Superior temporal gyrus (tissue), 1 donor: Measurements from ENCODE around the gene ZEB1.
"Not testable (repeated sequence)": the region's sequence is repeated elsewhere in the genome, so short reads cannot be mapped to it uniquely, and the experiment has no call there.

ENCODE experiments used
- DNase-seq: peaks from one replicate; pipeline ENCODE4 v3.0.0-alpha.2; 2016; ENCODE audit errors: extremely low spot score

The ZEB1 gene

GRCh38 chr10:31366703-31367102 is 47.7 kb downstream of the ZEB1 start:
- DNase-seq = no peak

GRCh38 chr10:31368724-31369123 is 49.7 kb downstream of the ZEB1 start:
- DNase-seq = no peak

GRCh38 chr10:31372439-31372838 is 53.4 kb downstream of the ZEB1 start:
- DNase-seq = no peak

GRCh38 chr10:31374146-31374696 is 55.2 kb downstream of the ZEB1 start:
- no peak for DNase-seq

GRCh38 chr10:31381171-31381570 is 62.2 kb downstream of the ZEB1 start:
- DNase-seq = no peak

- no peak for DNase-seq
Measured at GRCh38 chr10:31381766-31382316, 62.8 kb downstream of the ZEB1 start.

GRCh38 chr10:31383810-31384588 is 65.0 kb downstream of the ZEB1 start:
- no peak for DNase-seq

- no peak for DNase-seq
Measured at GRCh38 chr10:31384589-31384949, 65.6 kb downstream of the ZEB1 start.

GRCh38 chr10:31390804-31391203 is 71.8 kb downstream of the ZEB1 start:
- DNase-seq = no peak

GRCh38 chr10:31393844-31394243 is 74.8 kb downstream of the ZEB1 start:
- DNase-seq = no peak

- DNase-seq = peak; percentile 34
Measured at GRCh38 chr10:31395695-31396094, 76.7 kb downstream of the ZEB1 start.

- no peak for DNase-seq
Measured at GRCh38 chr10:31396376-31396775, 77.4 kb downstream of the ZEB1 start.

- DNase-seq = no peak
Measured at GRCh38 chr10:31397852-31398251, 78.8 kb downstream of the ZEB1 start.

GRCh38 chr10:31399171-31399570 is 80.2 kb downstream of the ZEB1 start:
- no peak for DNase-seq

GRCh38 chr10:31399631-31400030 is 80.6 kb downstream of the ZEB1 start:
- peak; percentile 49 for DNase-seq

- DNase-seq = no peak
Measured at GRCh38 chr10:31401287-31401686, 82.3 kb downstream of the ZEB1 start.

- no peak for DNase-seq
Measured at GRCh38 chr10:31404640-31405039, 85.6 kb downstream of the ZEB1 start.

GRCh38 chr10:31405829-31406228 is 86.8 kb downstream of the ZEB1 start:
- DNase-seq = not testable (repeated sequence)

- not testable (repeated sequence) for DNase-seq
Measured at GRCh38 chr10:31412397-31412796, 93.4 kb downstream of the ZEB1 start.

- DNase-seq = no peak
Measured at GRCh38 chr10:31413325-31413724, 94.3 kb downstream of the ZEB1 start.

GRCh38 chr10:31418481-31418880 is 99.5 kb downstream of the ZEB1 start:
- no peak for DNase-seq

- DNase-seq = no peak
Measured at GRCh38 chr10:31419394-31420063, 100.5 kb downstream of the ZEB1 start.

- no peak for DNase-seq
Measured at GRCh38 chr10:31421322-31421721, 102.3 kb downstream of the ZEB1 start.
